K562 (cell line): ENCODE measurements around the gene CNOT11.
"Not testable (repeated sequence)": the region's sequence is repeated elsewhere in the genome, so short reads cannot be mapped to it uniquely, and the experiment has no call there.

ENCODE experiments used
- CTCF ChIP-seq, 3 experiments: IDR thresholded peaks in 2 of 3; conservative IDR thresholded peaks in 1 of 3; 2 replicates each; pipeline ENCODE4 v1.5.1; 2011 to 2012; ENCODE audit warnings: low read length in 3 of 3, mild to moderate bottlenecking in 3 of 3, control low read depth in 2 of 3, improper control_type of control experiment in 1 of 3, inconsistent platforms in 1 of 3, low read depth in 1 of 3, mixed read lengths in 1 of 3, moderate library complexity in 1 of 3; ENCODE audit not compliant: insufficient read depth in 2 of 3
- DNMT1 ChIP-seq: fragments of 450-650 bp; IDR thresholded peaks from 2 replicates; pipeline ENCODE4 v1.6.1; 2016; ENCODE audit warnings: antibody characterized with exemption, mild to moderate bottlenecking
- ELK3 ChIP-seq: fragments of 450-650 bp; formaldehyde crosslinking; IDR thresholded peaks from 2 replicates; pipeline ENCODE4 v1.4.0; 2020; ENCODE audit warnings: mild to moderate bottlenecking
- FOSL1 ChIP-seq: fragments of 200-800 bp; sonication (Bioruptor generic); conservative IDR thresholded peaks from 2 replicates; pipeline ENCODE4 v1.6.1; 2016; ENCODE audit warnings: missing genetic modification characterization, missing compliant biosample characterization
- HNRNPUL1 ChIP-seq: fragments of 200-400 bp; formaldehyde crosslinking; IDR thresholded peaks from 2 replicates; pipeline ENCODE4 v1.6.1; 2017; ENCODE audit warnings: low read length
- NCOA4 ChIP-seq: fragments of 450-650 bp; IDR thresholded peaks from 2 replicates; pipeline ENCODE4 v1.6.1; 2018; ENCODE audit warnings: mild to moderate bottlenecking; ENCODE audit not compliant: partially characterized antibody
- POLR2A ChIP-seq: fragments of 450-650 bp; conservative IDR thresholded peaks from 2 replicates; pipeline ENCODE4 v1.6.1; 2016
- TAF1 ChIP-seq: IDR thresholded peaks from 2 replicates; pipeline ENCODE4 v1.6.1; 2011; ENCODE audit warnings: mild to moderate bottlenecking, low read length, moderate library complexity; ENCODE audit not compliant: insufficient read depth, control insufficient read depth, severe bottlenecking; ENCODE audit errors: extremely low read depth
- ZFX ChIP-seq: sonication (generic); formaldehyde crosslinking; IDR thresholded peaks from 2 replicates; pipeline ENCODE4 v1.8.0; 2022; ENCODE audit warnings: mild to moderate bottlenecking, missing genetic modification reagents, moderate library complexity
- ZNF274 ChIP-seq: IDR thresholded peaks from 2 replicates; pipeline ENCODE4 v1.6.1; 2011; ENCODE audit warnings: low read depth, mild to moderate bottlenecking, low read length, moderate library complexity, borderline replicate concordance
- ZNF280A ChIP-seq: fragments of 450-650 bp; IDR thresholded peaks from 2 replicates; pipeline ENCODE4 v1.6.1; 2018; ENCODE audit warnings: mild to moderate bottlenecking, low read depth; ENCODE audit not compliant: partially characterized antibody
- ZNF384 ChIP-seq: IDR thresholded peaks from 2 replicates; pipeline ENCODE4 v1.6.1; 2012; ENCODE audit warnings: low read depth, low read length, improper control_type of control experiment

- not testable (repeated sequence) for TF ChIP-seq ZNF280A; ELK3 (CRISPR knock-in tag); CTCF (IDR thresholded peaks at IDR 0.05 in 2 of 3, conservative IDR thresholded peaks at IDR 0.05 in 1 of 3; ENCODE audit: insufficient read depth in 2 of 3, low read depth in 1 of 3, low read length in 3 of 3); NCOA4; ZFX (CRISPR knock-in tag); ZNF384; POLR2A; FOSL1; ZNF274; TAF1; HNRNPUL1; DNMT1
Observed at GRCh38 chr2:101251246-101251781, 1.4 kb upstream of the CNOT11 start.
